NCI-H1694 (cell line): ENCODE data around the gene FAM187B.
"Not testable (repeated sequence)": the region's sequence is repeated elsewhere in the genome, so short reads cannot be mapped to it uniquely, and the experiment has no call there.

ENCODE experiments used
- DNase-seq: peaks from one replicate; lab custom pipeline; 2025; lab: John Stamatoyannopoulos, UW

FAM187B gene

GRCh38 chr19:35262101-35262761 lies 33.7 kb upstream of the FAM187B start:
- DNase-seq = no peak

- no peak for DNase-seq
Observed at GRCh38 chr19:35261356-35262100, 33.0 kb upstream of the FAM187B start.

GRCh38 chr19:35260694-35261304 lies 32.3 kb upstream of the FAM187B start:
- no peak for DNase-seq

- DNase-seq = no peak
Observed at GRCh38 chr19:35257113-35257461, 28.5 kb upstream of the FAM187B start.

DNA sequence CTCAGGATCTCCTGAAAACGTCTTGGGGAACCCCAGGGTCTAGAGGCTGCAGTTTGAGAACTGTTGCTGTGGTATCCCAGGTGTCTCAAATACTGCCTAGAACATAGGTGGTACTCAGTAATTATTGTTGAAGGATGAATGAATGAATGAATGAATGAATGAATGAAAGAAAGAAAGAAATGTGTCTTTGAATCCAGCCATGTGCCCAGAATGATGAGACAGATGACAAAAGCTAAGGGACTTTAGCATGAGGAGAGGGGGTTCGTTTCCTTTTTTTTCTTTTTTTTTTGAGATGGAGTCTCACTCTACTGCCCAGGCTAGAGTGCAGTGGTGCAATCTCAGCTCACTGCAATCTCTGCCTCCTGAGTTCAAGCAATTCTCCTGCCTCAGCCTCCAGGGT lies 28.0 kb upstream of the FAM187B start:
- no peak for DNase-seq

DNA sequence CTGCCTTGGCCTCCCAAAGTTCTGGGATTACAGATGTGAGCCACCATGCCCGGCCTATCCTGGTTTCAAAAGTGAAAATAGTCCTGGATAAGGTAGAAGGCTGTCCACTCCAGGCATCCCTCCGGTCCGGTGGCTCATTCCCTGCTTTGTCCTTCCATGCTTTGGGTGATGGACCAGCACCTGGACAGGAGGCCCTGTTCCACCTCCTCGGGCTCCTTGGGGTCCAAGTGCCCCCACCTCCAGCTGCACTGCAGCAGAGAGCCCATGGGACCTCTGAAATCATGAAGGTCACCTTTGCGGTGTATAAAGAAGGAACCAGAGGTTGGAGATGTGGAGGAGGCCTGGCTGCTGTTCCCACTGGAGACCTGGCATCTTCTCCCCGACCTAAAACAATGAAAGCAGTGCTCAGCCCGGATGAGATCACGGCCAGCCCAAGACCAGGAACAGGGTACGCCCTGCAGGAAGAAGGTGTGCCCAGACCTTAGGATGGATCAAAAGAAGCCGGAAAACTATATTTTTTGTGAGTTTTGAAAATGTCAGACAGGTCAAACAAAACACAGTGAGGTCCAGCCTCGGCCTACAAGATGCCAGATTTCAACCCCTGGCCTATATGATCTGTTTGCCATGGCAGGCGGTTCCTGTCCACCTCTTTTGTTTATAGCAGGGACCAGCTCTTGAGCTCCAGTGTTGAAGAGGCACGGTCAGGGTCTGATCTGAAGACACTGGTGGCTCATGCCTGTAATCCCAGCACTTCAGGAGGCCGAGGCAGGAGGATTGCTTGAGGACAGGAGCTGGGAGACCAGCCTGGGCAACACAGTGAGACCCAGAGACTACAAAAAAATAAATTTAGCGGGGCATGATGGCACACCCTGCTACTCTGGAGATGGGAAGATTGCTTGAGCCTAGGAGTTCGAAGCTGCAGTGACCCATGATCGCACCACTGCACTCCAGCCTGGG lies 26.1 kb upstream of the FAM187B start:
- no peak for DNase-seq

- DNase-seq = no peak
Observed at GRCh38 chr19:35253316-35254286, 25.1 kb upstream of the FAM187B start.

DNA sequence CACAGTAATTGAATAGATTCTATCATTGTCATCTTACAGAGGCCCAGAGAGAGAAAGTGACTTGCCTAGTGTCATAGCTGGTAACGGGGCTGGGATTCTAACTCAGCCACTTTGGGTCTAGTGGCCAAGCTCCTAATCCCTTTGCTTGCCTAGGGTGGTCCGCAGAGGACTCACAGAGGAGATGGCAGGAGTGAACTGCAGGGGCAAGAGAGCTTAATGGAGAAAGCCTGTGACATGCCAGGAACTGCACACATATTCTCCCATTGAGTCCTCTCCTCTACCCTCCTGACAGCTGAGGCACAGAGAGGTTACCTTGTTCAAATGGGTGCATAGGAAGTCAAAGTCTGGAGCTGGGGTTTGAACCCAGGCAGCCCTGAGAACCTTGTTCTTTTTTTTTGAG lies 22.9 kb upstream of the FAM187B start:
- DNase-seq = no peak

DNA sequence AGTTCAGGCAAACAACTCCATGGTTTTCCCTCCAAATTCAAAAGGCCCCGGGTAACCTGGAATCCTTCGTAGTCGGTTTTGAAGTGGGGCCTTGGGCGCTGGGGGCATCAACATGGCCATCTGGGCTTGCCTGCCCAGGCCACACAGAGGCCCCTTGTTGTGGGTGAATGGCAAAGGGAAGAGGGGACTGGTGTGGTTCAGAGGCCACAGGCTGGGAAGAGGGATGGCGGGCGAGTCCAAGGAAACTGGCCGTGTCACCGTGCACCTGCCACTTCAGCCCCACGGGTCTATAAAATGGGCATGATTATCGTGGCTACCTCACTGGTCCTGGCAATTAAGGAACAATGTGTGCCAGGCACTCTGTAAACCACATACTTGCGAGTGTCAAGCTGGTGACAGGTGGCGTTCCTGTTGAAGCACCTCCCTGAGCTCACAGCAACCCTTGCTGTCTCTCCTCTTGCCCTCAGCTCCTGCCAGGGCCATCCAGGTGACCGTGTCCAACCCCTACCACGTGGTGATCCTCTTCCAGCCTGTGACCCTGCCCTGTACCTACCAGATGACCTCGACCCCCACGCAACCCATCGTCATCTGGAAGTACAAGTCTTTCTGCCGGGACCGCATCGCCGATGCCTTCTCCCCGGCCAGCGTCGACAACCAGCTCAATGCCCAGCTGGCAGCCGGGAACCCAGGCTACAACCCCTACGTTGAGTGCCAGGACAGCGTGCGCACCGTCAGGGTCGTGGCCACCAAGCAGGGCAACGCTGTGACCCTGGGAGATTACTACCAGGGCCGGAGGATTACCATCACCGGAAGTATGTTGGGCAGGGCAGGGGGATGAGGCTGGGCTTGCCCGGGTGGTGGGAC lies 21.5 kb upstream of the FAM187B start:
- DNase-seq = no peak

DNA sequence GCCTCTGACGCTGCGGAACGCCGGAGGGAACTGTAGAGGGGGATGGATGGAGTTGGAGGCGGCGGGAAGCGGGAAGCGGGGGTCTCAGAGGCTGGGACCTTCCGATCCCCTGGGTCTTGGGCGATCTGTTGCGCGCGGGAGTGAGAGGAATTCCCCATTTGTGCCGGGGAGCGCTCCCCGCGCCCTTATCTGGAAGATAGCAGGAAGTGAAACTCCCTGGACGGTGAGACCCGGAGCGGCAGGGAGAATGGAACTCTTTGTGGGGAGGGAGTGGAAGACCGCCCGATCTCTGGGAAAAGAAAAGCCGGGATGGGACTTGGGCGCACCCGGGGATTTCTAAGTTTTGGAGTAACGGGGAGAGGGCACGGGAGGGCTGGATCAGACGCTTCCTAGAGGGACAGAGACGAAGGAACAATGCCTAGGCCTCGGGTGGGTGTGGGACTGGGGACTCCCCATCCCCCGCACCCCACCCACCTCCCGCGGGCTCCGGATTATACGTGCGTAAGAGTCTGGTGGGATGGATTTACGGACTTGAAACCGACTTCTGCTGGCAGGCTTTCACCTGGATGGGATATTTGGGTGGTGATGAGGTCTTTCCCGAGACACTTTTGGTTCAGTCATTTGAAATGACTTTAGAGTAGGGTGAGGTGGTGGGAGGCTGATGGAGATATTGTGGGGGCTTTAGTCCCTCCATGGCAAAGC lies 20.8 kb upstream of the FAM187B start:
- no peak for DNase-seq

DNA sequence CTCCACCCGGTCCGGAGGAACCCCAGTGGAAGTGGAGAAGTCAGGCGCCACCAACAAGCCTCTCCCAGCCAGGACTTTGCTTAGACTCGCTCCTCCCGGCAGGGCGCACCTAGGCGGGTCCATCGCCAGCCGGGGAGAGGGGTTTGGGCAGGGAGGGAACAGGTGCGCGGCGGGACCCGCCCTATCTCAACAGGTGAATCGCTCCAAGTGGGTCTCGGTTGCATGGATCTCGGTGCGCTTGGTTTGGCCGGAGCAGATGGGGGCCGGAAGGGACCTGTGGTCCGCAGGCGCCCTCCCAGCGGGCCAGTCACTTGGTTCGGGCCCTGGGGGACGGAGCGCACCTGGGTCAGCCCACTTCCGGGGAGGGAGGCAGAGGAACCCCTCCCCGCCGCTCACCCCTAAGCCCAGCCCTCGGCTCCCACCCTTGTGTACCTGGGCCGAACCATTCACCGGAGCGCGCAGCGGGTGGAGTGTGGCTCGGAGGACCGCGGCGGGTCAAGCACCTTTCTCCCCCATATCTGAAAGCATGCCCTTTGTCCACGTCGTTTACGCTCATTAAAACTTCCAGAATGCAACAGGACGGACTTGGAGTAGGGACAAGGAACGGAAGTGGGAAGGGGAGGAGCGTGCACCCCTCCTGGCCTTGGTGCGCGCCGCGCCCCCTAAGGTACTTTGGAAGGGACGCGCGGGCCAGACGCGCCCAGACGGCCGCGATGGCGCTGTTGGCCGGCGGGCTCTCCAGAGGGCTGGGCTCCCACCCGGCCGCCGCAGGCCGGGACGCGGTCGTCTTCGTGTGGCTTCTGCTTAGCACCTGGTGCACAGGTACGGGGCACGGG lies 20.0 kb upstream of the FAM187B start, which contains the start of gene LSR:
LSR (plus strand) TSS at position 693 of the 836 bp plus-strand sequence; CDS start at position 714, 21 bp downstream.
- no peak for DNase-seq

- DNase-seq = no peak
Observed at GRCh38 chr19:35247526-35248309, 19.2 kb upstream of the FAM187B start.

DNA sequence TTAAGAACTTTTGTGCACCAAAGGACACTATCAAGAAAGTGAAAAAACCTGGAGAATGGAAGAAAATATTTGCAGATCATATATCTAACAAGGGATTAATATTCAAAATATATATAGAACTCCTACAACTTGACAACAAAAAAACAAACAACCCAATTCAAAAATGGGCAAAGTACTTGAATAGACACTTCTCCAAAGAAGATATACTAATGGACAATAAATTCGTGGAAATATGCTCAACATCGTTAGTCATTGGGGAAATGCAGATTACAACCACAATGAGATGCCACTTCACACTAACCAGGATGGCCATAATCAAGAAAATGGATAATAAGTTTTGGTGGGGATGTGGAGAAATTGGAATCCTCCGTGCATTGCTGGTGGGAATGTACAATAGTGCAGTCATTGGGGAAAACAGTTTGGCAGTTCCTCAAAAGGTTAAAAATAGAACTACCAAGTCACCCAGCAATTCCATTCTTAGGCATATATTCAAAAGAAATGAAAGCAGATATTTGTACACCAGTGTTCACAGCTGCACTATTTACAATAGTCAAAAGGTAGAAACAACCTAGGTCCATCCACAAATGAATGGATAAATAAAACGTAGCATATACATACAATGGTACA lies 18.0 kb upstream of the FAM187B start:
- DNase-seq = no peak

DNA sequence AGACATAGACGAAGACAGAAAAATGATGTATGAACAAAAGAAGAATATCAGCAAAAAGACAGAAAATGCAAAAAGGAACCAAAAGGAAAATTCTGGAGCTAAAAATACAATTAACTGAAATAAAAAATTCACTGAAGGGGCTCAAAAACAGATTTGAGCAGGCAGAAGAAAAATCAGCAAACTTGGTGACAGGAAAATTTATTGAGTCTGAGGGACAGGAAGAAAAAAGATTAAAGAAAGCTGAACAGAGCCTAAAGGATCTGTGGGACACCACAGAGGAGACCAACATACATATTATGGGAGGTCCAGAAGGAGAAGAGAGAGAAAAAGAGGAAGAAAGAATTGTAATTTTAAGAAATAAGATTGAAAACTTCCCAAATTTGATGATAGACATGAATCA lies 12.9 kb upstream of the FAM187B start:
- DNase-seq = no peak

DNA sequence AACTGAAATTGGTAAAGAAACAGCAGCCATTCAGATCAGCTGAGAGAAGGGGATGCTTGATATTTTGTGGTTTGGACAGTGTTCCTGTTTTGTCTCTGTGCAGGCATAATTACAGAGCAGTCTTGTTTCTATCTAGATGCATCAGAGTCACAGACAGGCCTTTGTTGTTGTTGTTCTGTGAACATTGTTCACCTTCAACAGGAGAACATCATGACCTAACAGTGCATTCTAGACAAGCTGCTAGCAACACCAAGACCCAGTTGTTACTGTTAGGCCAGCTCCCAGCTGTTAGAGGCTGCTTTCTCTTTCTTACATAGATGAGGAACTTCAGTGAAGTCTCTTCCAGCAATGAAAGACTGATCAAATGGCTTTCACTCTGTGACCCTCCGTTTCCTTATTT lies 11.8 kb upstream of the FAM187B start:
- no peak for DNase-seq

DNA sequence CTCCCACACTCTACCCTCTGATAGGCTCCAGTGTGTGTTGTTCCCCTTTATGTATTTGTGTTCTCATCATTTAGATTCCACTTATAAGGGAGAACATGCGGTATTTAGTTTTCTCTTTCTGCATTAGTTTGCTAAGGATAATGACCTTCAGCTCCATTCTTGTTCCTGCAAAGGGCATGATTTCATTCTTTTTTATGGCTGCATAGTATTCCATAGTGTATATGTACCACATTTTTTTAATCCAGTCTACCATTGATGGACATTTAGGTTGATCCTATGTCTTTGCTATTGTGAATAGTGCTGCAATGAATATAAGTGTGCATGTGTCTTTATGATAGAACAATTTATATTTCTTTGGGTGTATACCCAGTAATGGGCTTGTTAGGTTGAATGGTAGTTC lies 11.1 kb upstream of the FAM187B start:
- not testable (repeated sequence) for DNase-seq
